HG03095 (cell line): Measurements from ENCODE around the gene TNFRSF12A.

Experiments
- ATAC-seq: cut with Tn5 transposase; IDR thresholded peaks from one replicate; pipeline ENCODE4 v1.9.1; 2021; ENCODE audit warnings: moderate library complexity; ENCODE audit not compliant: unreplicated experiment

TNFRSF12A gene

GRCh38 chr16:3025032-3026002 lies 5.1 kb downstream of the TNFRSF12A start:
- ATAC-seq: no peak

GRCh38 chr16:3026003-3026378 lies 5.8 kb downstream of the TNFRSF12A start:
- no peak for ATAC-seq

- no peak for ATAC-seq
Observed at GRCh38 chr16:3026609-3027488, 6.7 kb downstream of the TNFRSF12A start.

GRCh38 chr16:3027489-3027795 lies 7.3 kb downstream of the TNFRSF12A start:
- no peak for ATAC-seq

- ATAC-seq: no peak
Observed at GRCh38 chr16:3027983-3028715, 8.0 kb downstream of the TNFRSF12A start.

GRCh38 chr16:3028716-3029319 lies 8.7 kb downstream of the TNFRSF12A start:
- no peak for ATAC-seq

GRCh38 chr16:3029491-3030221 lies 9.5 kb downstream of the TNFRSF12A start:
- ATAC-seq: no peak

GRCh38 chr16:3030222-3031212 lies 10.3 kb downstream of the TNFRSF12A start:
- no peak for ATAC-seq

GRCh38 chr16:3032624-3033023 lies 12.5 kb downstream of the TNFRSF12A start:
- ATAC-seq: no peak

- no peak for ATAC-seq
Observed at GRCh38 chr16:3035289-3035971, 15.3 kb downstream of the TNFRSF12A start.

- ATAC-seq: no peak
Observed at GRCh38 chr16:3035972-3036725, 16.0 kb downstream of the TNFRSF12A start.

GRCh38 chr16:3036726-3037315 lies 16.7 kb downstream of the TNFRSF12A start, which contains the start of gene BICDL2:
Gene BICDL2, minus strand, starts transcription at chr16:3036944. Its CDS starts 1,448 bp downstream, at chr16:3035496.
- ATAC-seq: no peak

GRCh38 chr16:3038256-3038655 lies 18.1 kb downstream of the TNFRSF12A start:
- ATAC-seq: no peak

- no peak for ATAC-seq
Observed at GRCh38 chr16:3038896-3039295, 18.7 kb downstream of the TNFRSF12A start.

- ATAC-seq: no peak
Observed at GRCh38 chr16:3042376-3042775, 22.2 kb downstream of the TNFRSF12A start.

GRCh38 chr16:3044708-3045107 lies 24.5 kb downstream of the TNFRSF12A start:
- no peak for ATAC-seq
